Measurements from ENCODE around the gene PHYH. TPM values are rescaled to one million over a fixed set of nuclear protein-coding genes. Genes with fewer than 3 reads are reported as not detected.
"Not testable (repeated sequence)": the region's sequence is repeated elsewhere in the genome, so short reads cannot be mapped to it uniquely, and the experiment has no call there.

The PHYH gene
- polyA plus RNA-seq, 3 donors = 5.5 to 19.6 (median 19.5) TPM

DNA sequence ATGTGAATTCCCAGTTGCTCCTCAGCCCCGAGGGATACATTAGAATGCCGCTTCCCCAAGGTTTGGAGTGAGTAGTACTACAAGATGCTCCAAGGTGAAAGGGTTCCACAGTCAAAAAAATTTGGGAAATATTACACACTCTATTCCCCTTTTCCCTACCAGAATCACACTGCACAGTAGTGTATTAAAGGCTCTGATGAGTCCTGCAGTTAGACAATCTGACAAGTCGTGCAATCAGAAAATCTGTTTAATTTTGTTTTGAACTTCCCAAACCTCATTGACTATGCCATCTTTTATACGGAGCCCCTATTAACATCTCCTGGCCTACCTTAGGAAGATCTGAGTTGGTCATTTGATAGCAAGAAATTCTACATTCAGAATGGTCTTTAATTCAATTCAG is 52.1 kb downstream of the PHYH start:
- intact Hi-C loops (cut with micrococcal nuclease) = no loop called here
- H3K4me3 ChIP-seq (replicated peaks in 1 of 3; ENCODE audit: low read depth in 2 of 3, low read length in 3 of 3) = no peak overlapping the region
- H3K27ac Mint-ChIP-seq = no peak overlapping the region
- H3K4me1 Mint-ChIP-seq = no peaks in the 10 kb centered on the region
- H3K27ac ChIP-seq (ENCODE audit: low read depth in 1 of 2, low read length in 2 of 2) = no peak overlapping the region
- H3K27me3 Mint-ChIP-seq (ENCODE audit: low read depth in 3 of 3) = peaks cover 0 to 3% (median 1%) of the 10 kb centered on the region in 3 donors
- no CpG with 5 or more reads among the region's 4 CpGs for WGBS (ENCODE audit: insufficient coverage)
- TF ChIP-seq, protein P1, sequence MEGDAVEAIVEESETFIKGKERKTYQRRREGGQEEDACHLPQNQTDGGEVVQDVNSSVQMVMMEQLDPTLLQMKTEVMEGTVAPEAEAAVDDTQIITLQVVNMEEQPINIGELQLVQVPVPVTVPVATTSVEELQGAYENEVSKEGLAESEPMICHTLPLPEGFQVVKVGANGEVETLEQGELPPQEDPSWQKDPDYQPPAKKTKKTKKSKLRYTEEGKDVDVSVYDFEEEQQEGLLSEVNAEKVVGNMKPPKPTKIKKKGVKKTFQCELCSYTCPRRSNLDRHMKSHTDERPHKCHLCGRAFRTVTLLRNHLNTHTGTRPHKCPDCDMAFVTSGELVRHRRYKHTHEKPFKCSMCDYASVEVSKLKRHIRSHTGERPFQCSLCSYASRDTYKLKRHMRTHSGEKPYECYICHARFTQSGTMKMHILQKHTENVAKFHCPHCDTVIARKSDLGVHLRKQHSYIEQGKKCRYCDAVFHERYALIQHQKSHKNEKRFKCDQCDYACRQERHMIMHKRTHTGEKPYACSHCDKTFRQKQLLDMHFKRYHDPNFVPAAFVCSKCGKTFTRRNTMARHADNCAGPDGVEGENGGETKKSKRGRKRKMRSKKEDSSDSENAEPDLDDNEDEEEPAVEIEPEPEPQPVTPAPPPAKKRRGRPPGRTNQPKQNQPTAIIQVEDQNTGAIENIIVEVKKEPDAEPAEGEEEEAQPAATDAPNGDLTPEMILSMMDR (IDR thresholded peaks at IDR 0.05) = no peak
- H3K36me3 Mint-ChIP-seq = no peaks in the 10 kb centered on the region
- H2AFZ ChIP-seq (ENCODE audit: insufficient read depth, low read depth, low read length, poor library complexity, severe bottlenecking) = no peak overlapping the region
- no peaks in the 10 kb centered on the region for H3K4me1 ChIP-seq (ENCODE audit: control insufficient read depth in 1 of 2, insufficient read depth in 2 of 2, low read length in 2 of 2)
- H3K9me3 ChIP-seq (replicated peaks in 1 of 2; ENCODE audit: control insufficient read depth in 1 of 2, insufficient read depth in 1 of 2, low read length in 2 of 2) = no peaks in the 10 kb centered on the region
- peaks cover 0 to 4% (median 2%) of the 10 kb centered on the region in 7 donors for H3K9me3 Mint-ChIP-seq
- H3K79me2 ChIP-seq (ENCODE audit: insufficient read depth, low read length) = no peaks in the 10 kb centered on the region
- DNase-seq = no peak
- no peaks in the 10 kb centered on the region for H4K20me1 ChIP-seq (ENCODE audit: insufficient read depth, low read length)
- no peaks in the 10 kb centered on the region for H3K27me3 ChIP-seq (ENCODE audit: control insufficient read depth in 2 of 2, insufficient read depth in 2 of 2, low read length in 2 of 2)
- H3K4me2 ChIP-seq (replicated peaks; ENCODE audit: extremely low read depth, low read length, poor library complexity, severe bottlenecking) = no peak overlapping the region
- H3K4me3 Mint-ChIP-seq = no peak overlapping the region
- H3K9ac ChIP-seq (ENCODE audit: insufficient read depth, low read length, poor library complexity, severe bottlenecking) = no peak overlapping the region
- H3K36me3 ChIP-seq (replicated peaks in 1 of 2; ENCODE audit: control insufficient read depth in 1 of 2, insufficient read depth in 2 of 2, low read length in 2 of 2) = no peaks in the 10 kb centered on the region

- Histone ChIP-seq H3K9ac (ENCODE audit: insufficient read depth, low read length, poor library complexity, severe bottlenecking) (no peak overlapping the region), H3K36me3 (replicated peaks in 1 of 2; ENCODE audit: control insufficient read depth in 1 of 2, insufficient read depth in 2 of 2, low read length in 2 of 2) (no peaks in the 10 kb centered on the region), H3K27ac (ENCODE audit: low read depth in 1 of 2, low read length in 2 of 2) (no peak overlapping the region), H3K27me3 (ENCODE audit: control insufficient read depth in 2 of 2, insufficient read depth in 2 of 2, low read length in 2 of 2) (no peaks in the 10 kb centered on the region), H3K9me3 (replicated peaks in 1 of 2; ENCODE audit: control insufficient read depth in 1 of 2, insufficient read depth in 1 of 2, low read length in 2 of 2) (no peaks in the 10 kb centered on the region), H3K4me2 (replicated peaks; ENCODE audit: extremely low read depth, low read length, poor library complexity, severe bottlenecking) (no peak overlapping the region), H2AFZ (ENCODE audit: insufficient read depth, low read depth, low read length, poor library complexity, severe bottlenecking) (no peak overlapping the region), H4K20me1 (ENCODE audit: insufficient read depth, low read length) (no peaks in the 10 kb centered on the region), H3K79me2 (ENCODE audit: insufficient read depth, low read length) (no peaks in the 10 kb centered on the region), H3K4me3 (replicated peaks in 1 of 3; ENCODE audit: low read depth in 2 of 3, low read length in 3 of 3) (no peak overlapping the region), H3K4me1 (ENCODE audit: control insufficient read depth in 1 of 2, insufficient read depth in 2 of 2, low read length in 2 of 2) (no peaks in the 10 kb centered on the region)
- Mint-ChIP-seq H3K4me1 (no peaks in the 10 kb centered on the region), H3K4me3 (no peak overlapping the region), H3K27ac (no peak overlapping the region), H3K9me3 (peaks cover 0 to 4% (median 2%) of the 10 kb centered on the region in 7 donors), H3K27me3 (ENCODE audit: low read depth in 3 of 3) (peaks cover 0 to 3% (median 1%) of the 10 kb centered on the region in 3 donors), H3K36me3 (no peaks in the 10 kb centered on the region)
- intact Hi-C loops (cut with micrococcal nuclease) = no loop called here
- WGBS (ENCODE audit: insufficient coverage) = 93% methylated on average over 9 of the region's 9 CpGs
- TF ChIP-seq, protein P1 (IDR thresholded peaks at IDR 0.05) = no peak
- DNase-seq = no peak
These were observed 52.6 kb downstream of the PHYH start for GRCh38 chr10:13247246-13247645.

- H3K27me3 Mint-ChIP-seq (ENCODE audit: low read depth in 3 of 3); H3K9me3 ChIP-seq (replicated peaks in 1 of 2; ENCODE audit: control insufficient read depth in 1 of 2, insufficient read depth in 1 of 2, low read length in 2 of 2): not testable (repeated sequence)
These were observed 57.6 kb downstream of the PHYH start for GRCh38 chr10:13242260-13242659.

More at GRCh38 chr10:13242260-13242659, 57.6 kb downstream of the PHYH start:
- H3K36me3 ChIP-seq (replicated peaks in 1 of 2; ENCODE audit: control insufficient read depth in 1 of 2, insufficient read depth in 2 of 2, low read length in 2 of 2); H3K9ac ChIP-seq (ENCODE audit: insufficient read depth, low read length, poor library complexity, severe bottlenecking); H3K9me3 Mint-ChIP-seq; H3K4me3 Mint-ChIP-seq; H3K27me3 ChIP-seq (ENCODE audit: control insufficient read depth in 2 of 2, insufficient read depth in 2 of 2, low read length in 2 of 2); intact Hi-C loops (cut with micrococcal nuclease); DNase-seq; H2AFZ ChIP-seq (ENCODE audit: insufficient read depth, low read depth, low read length, poor library complexity, severe bottlenecking); H3K4me1 Mint-ChIP-seq; H3K27ac ChIP-seq (ENCODE audit: low read depth in 1 of 2, low read length in 2 of 2); H3K36me3 Mint-ChIP-seq; H3K4me2 ChIP-seq (replicated peaks; ENCODE audit: extremely low read depth, low read length, poor library complexity, severe bottlenecking); H3K79me2 ChIP-seq (ENCODE audit: insufficient read depth, low read length); H3K4me1 ChIP-seq (ENCODE audit: control insufficient read depth in 1 of 2, insufficient read depth in 2 of 2, low read length in 2 of 2); H4K20me1 ChIP-seq (ENCODE audit: insufficient read depth, low read length); H3K4me3 ChIP-seq (replicated peaks in 1 of 3; ENCODE audit: low read depth in 2 of 3, low read length in 3 of 3); H3K27ac Mint-ChIP-seq: not testable (repeated sequence)
- no CpG with 5 or more reads among the region's 5 CpGs for WGBS (ENCODE audit: insufficient coverage)

Measured in CD14-positive monocyte (primary cell).